Mesendoderm (in vitro differentiated cells): ENCODE measurements around the gene APPL2. TPM values are rescaled to one million over a fixed set of nuclear protein-coding genes. Genes with fewer than 3 reads are reported as not detected.

Experiments used
- DNase-seq: peaks from one replicate; pipeline ENCODE4 v3.0.0; 2013
- H2AK5ac ChIP-seq: 2 replicates; pipeline ENCODE4 v1.6.1; 2013; ENCODE audit warnings: low read length, inconsistent platforms
- H2BK120ac ChIP-seq: 2 replicates; pipeline ENCODE4 v1.6.1; 2013; ENCODE audit warnings: low read depth, mild to moderate bottlenecking, low read length, moderate library complexity, mixed read lengths
- H2BK15ac ChIP-seq: replicated peaks from 2 replicates; pipeline ENCODE4 v1.6.1; 2013; ENCODE audit warnings: low read depth, mild to moderate bottlenecking, moderate library complexity
- H2BK5ac ChIP-seq: 2 replicates; pipeline ENCODE4 v1.6.1; 2013; ENCODE audit warnings: low read length, inconsistent platforms
- H3K18ac ChIP-seq: 2 replicates; pipeline ENCODE4 v1.6.1; 2013; ENCODE audit warnings: mild to moderate bottlenecking, low read length, mixed read lengths
- H3K23ac ChIP-seq: one replicate; pipeline ENCODE4 v1.6.1; 2013; ENCODE audit warnings: low read length
- H3K27ac ChIP-seq: 2 replicates; pipeline ENCODE4 v1.5.1; 2013; ENCODE audit warnings: low read depth, mild to moderate bottlenecking, inconsistent platforms, low read length, moderate library complexity
- H3K27me3 ChIP-seq: 2 replicates; pipeline ENCODE4 v1.6.1; 2013; ENCODE audit warnings: low read length, control low read depth, mild to moderate bottlenecking, inconsistent platforms; ENCODE audit not compliant: insufficient read depth, poor library complexity
- H3K36me3 ChIP-seq: 2 replicates; pipeline ENCODE4 v1.6.1; 2013; ENCODE audit warnings: low read length, inconsistent platforms; ENCODE audit not compliant: control insufficient read depth, insufficient read depth
- H3K4ac ChIP-seq: one replicate; pipeline ENCODE4 v1.6.1; 2013; ENCODE audit warnings: low read depth, mild to moderate bottlenecking, low read length, moderate library complexity
- H3K4me1 ChIP-seq: 2 replicates; pipeline ENCODE4 v1.6.1; 2013; ENCODE audit warnings: low read depth, low read length, inconsistent platforms; ENCODE audit not compliant: control insufficient read depth
- H3K4me2 ChIP-seq: 2 replicates; pipeline ENCODE4 v1.6.1; 2013; ENCODE audit warnings: low read length
- H3K4me3 ChIP-seq: 2 replicates; pipeline ENCODE4 v1.5.1; 2013; ENCODE audit warnings: mild to moderate bottlenecking, low read length
- H3K56ac ChIP-seq: one replicate; pipeline ENCODE4 v1.6.1; 2013; ENCODE audit warnings: low read length
- H3K79me1 ChIP-seq: 2 replicates; pipeline ENCODE4 v1.6.1; 2013; ENCODE audit warnings: low read length, inconsistent platforms
- H3K79me2 ChIP-seq: 2 replicates; pipeline ENCODE4 v1.6.1; 2013; ENCODE audit warnings: mild to moderate bottlenecking, low read length; ENCODE audit not compliant: control insufficient read depth, insufficient read depth
- H3K9ac ChIP-seq: 2 replicates; pipeline ENCODE4 v1.6.1; 2013; ENCODE audit warnings: low read length, inconsistent platforms
- H4K5ac ChIP-seq: one replicate; pipeline ENCODE4 v1.6.1; 2013; ENCODE audit warnings: low read length
- H4K8ac ChIP-seq: one replicate; pipeline ENCODE4 v1.6.1; 2013; ENCODE audit warnings: low read depth, mild to moderate bottlenecking, control low read depth, low read length, moderate library complexity
- WGBS: extraction: QIAGEN DNeasy Blood & Tissue Kit; methylation state at CpG from one replicate; pipeline ENCODE4 v1.1.7; 2013; ENCODE audit warnings: low lambda C conversion rate, missing lambda C conversion rate; ENCODE audit not compliant: insufficient coverage; ENCODE audit errors: extremely low coverage; 5-methylcytosine and 5-hydroxymethylcytosine counted together
- polyA plus RNA-seq, 2 experiments: library from polyadenylated mRNA; stranded (reverse); fragments of 200-250 nt; gene quantifications; one replicate each; pipeline ENCODE4 v1.2.3, GENCODE V29; 2013

The APPL2 gene
- polyA plus RNA-seq (2013, experiment 1 of 2), result 12.7 TPM
- polyA plus RNA-seq (2013, experiment 2 of 2), result 12.5 TPM

GRCh38 chr12:105235732-105236476 is at the start of gene APPL2:
TSS of gene APPL2 (minus strand) at chr12:105236174. CDS start at chr12:105236012, 162 bp downstream.
- H2BK15ac ChIP-seq, result no peak within 1 kb of the TSS
- peak within 1 kb of the TSS; percentile 95 for H3K56ac ChIP-seq
- H2BK120ac ChIP-seq, result no peak within 1 kb of the TSS
- H4K8ac ChIP-seq, result no peak within 1 kb of the TSS
- peak within 1 kb of the TSS; percentile 89 for H3K4me2 ChIP-seq
- no peaks in the 10 kb centered on the region for H3K79me2 ChIP-seq
- peaks cover 8% of the 10 kb centered on the region for H3K79me1 ChIP-seq
- H2BK5ac ChIP-seq, result peak within 1 kb of the TSS; percentile 76
- H3K27ac ChIP-seq, result peak within 1 kb of the TSS; percentile 95
- no peaks in the 10 kb centered on the region for H3K4me1 ChIP-seq
- H3K9ac ChIP-seq, result peak within 1 kb of the TSS; percentile 91
- H3K4ac ChIP-seq, result no peak within 1 kb of the TSS
- no peak within 1 kb of the TSS for H4K5ac ChIP-seq
- peak within 1 kb of the TSS; percentile 53 for H3K18ac ChIP-seq
- H3K36me3 ChIP-seq, result no peaks in the 10 kb centered on the region
- DNase-seq, result peak; percentile 92
- H3K23ac ChIP-seq, result no peak within 1 kb of the TSS
- WGBS, result no CpG with 5 or more reads among the region's 80 CpGs
- peak within 1 kb of the TSS; percentile 84 for H3K4me3 ChIP-seq
- H2AK5ac ChIP-seq, result no peak within 1 kb of the TSS
- H3K27me3 ChIP-seq, result no peaks in the 10 kb centered on the region

- WGBS, result no CpG with 5 or more reads among the region's 1 CpG
- no peak overlapping the region for H2BK15ac ChIP-seq
- no peak overlapping the region for H3K18ac ChIP-seq
- no peaks in the 10 kb centered on the region for H3K79me2 ChIP-seq
- H3K23ac ChIP-seq, result no peak overlapping the region
- H3K27ac ChIP-seq, result no peak overlapping the region
- no peak overlapping the region for H3K4me3 ChIP-seq
- DNase-seq, result no peak
- H3K4ac ChIP-seq, result no peak overlapping the region
- H2AK5ac ChIP-seq, result no peak overlapping the region
- no peak overlapping the region for H4K5ac ChIP-seq
- H3K79me1 ChIP-seq, result no peaks in the 10 kb centered on the region
- H3K9ac ChIP-seq, result no peak overlapping the region
- no peak overlapping the region for H4K8ac ChIP-seq
- H3K36me3 ChIP-seq, result no peaks in the 10 kb centered on the region
- no peaks in the 10 kb centered on the region for H3K27me3 ChIP-seq
- no peak overlapping the region for H3K56ac ChIP-seq
- no peak overlapping the region for H2BK5ac ChIP-seq
- no peak overlapping the region for H2BK120ac ChIP-seq
- no peaks in the 10 kb centered on the region for H3K4me1 ChIP-seq
- no peak overlapping the region for H3K4me2 ChIP-seq
Observed at GRCh38 chr12:105285378-105285777, 49.4 kb upstream of the APPL2 start.

GRCh38 chr12:105281694-105282049 is 45.7 kb upstream of the APPL2 start:
- H4K8ac ChIP-seq, result no peak overlapping the region
- H3K79me1 ChIP-seq, result no peaks in the 10 kb centered on the region
- H3K36me3 ChIP-seq, result no peaks in the 10 kb centered on the region
- no peak for DNase-seq
- H3K23ac ChIP-seq, result no peak overlapping the region
- no peak overlapping the region for H2AK5ac ChIP-seq
- WGBS, result no CpG with 5 or more reads among the region's 1 CpG
- H3K4me2 ChIP-seq, result no peak overlapping the region
- no peak overlapping the region for H3K18ac ChIP-seq
- no peaks in the 10 kb centered on the region for H3K79me2 ChIP-seq
- no peak overlapping the region for H2BK15ac ChIP-seq
- no peak overlapping the region for H2BK120ac ChIP-seq
- H3K9ac ChIP-seq, result no peak overlapping the region
- H3K4me3 ChIP-seq, result no peak overlapping the region
- H3K27ac ChIP-seq, result no peak overlapping the region
- no peak overlapping the region for H4K5ac ChIP-seq
- no peak overlapping the region for H3K56ac ChIP-seq
- H3K4me1 ChIP-seq, result no peaks in the 10 kb centered on the region
- no peak overlapping the region for H2BK5ac ChIP-seq
- no peak overlapping the region for H3K4ac ChIP-seq
- no peaks in the 10 kb centered on the region for H3K27me3 ChIP-seq

- no peaks in the 10 kb centered on the region for H3K27me3 ChIP-seq
- H2BK5ac ChIP-seq, result no peak overlapping the region
Observed at GRCh38 chr12:105280966-105281693, 45.2 kb upstream of the APPL2 start.

GRCh38 chr12:105279460-105280056 is 43.6 kb upstream of the APPL2 start:
- DNase-seq, result no peak
- Histone ChIP-seq H3K4me3 (no peak overlapping the region), H4K5ac (no peak overlapping the region)

More at GRCh38 chr12:105280966-105281693, 45.2 kb upstream of the APPL2 start:
- H3K4me2 ChIP-seq, result no peak overlapping the region
- H3K18ac ChIP-seq, result no peak overlapping the region
- H3K79me1 ChIP-seq, result no peaks in the 10 kb centered on the region
- no peaks in the 10 kb centered on the region for H3K36me3 ChIP-seq
- DNase-seq, result no peak
- H3K23ac ChIP-seq, result no peak overlapping the region
- no peak overlapping the region for H2AK5ac ChIP-seq
- H2BK15ac ChIP-seq, result no peak overlapping the region
- H3K4me3 ChIP-seq, result no peak overlapping the region
- H2BK120ac ChIP-seq, result no peak overlapping the region
- H3K56ac ChIP-seq, result no peak overlapping the region
- no peak overlapping the region for H4K8ac ChIP-seq
- H4K5ac ChIP-seq, result no peak overlapping the region
- no CpG with 5 or more reads among the region's 6 CpGs for WGBS
- no peak overlapping the region for H3K9ac ChIP-seq
- H3K4ac ChIP-seq, result no peak overlapping the region
- H3K27ac ChIP-seq, result no peak overlapping the region
- no peaks in the 10 kb centered on the region for H3K4me1 ChIP-seq
- no peaks in the 10 kb centered on the region for H3K79me2 ChIP-seq

More at GRCh38 chr12:105279460-105280056, 43.6 kb upstream of the APPL2 start:
- Histone ChIP-seq H2BK120ac (no peak overlapping the region), H3K18ac (no peak overlapping the region), H2BK5ac (no peak overlapping the region), H3K23ac (no peak overlapping the region), H3K27me3 (no peaks in the 10 kb centered on the region), H2AK5ac (no peak overlapping the region), H3K4me1 (no peaks in the 10 kb centered on the region), H3K79me1 (no peaks in the 10 kb centered on the region), H3K9ac (no peak overlapping the region), H2BK15ac (no peak overlapping the region), H3K56ac (no peak overlapping the region), H3K79me2 (no peaks in the 10 kb centered on the region), H4K8ac (no peak overlapping the region), H3K27ac (no peak overlapping the region), H3K4me2 (no peak overlapping the region), H3K36me3 (no peaks in the 10 kb centered on the region), H3K4ac (no peak overlapping the region)
- WGBS, result no CpG with 5 or more reads among the region's 6 CpGs
